CD4-positive, alpha-beta T cell treated with Interleukin-6 for 4 hours (primary cell): ENCODE data around the gene KLHL36.
A peak's percentile ranks its signal among the peaks of the same experiment; 100 is the strongest.

Experiments
- DNase-seq: peaks from one replicate; pipeline ENCODE4 v3.0.0-alpha.2; 2020; ENCODE audit warnings: mixed read lengths

Gene KLHL36

DNA sequence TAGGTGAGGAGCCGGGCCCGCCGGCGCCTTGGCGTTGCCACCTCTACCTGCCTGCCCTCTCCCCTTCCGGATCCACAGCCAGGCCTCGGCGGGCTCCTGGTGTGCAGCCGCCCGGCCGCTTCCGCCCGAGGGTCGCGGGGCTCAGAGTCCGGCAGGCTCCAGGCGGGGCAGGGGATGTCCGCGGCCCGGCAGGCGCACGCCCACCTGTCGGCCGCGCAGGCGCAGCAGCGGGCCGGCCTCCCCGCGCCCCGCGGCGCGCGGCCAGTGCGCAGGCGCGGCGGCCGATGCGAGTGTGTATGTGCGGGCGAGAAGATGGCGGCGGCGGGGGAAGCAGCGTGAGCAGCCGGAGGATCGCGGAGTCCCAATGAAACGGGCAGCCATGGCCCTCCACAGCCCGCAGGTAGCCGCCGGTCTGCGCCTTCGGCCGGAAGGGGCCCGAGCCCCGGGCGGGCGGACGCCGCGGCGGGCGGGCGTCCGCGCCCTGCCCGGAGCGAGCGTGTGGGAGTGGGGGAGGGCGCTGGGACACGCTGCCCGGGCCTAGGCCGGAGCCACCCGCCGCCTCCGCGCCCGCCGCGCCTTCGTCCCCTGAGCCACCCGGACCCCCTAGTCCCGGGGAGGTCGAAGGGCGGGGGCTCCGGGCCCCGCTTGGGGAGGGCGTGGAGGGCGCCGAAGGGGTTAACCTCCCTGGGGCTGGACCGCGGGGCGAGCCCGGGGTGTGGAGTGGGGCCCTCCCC, 51.6 kb downstream of the KLHL36 start, which contains the start of gene USP10:
TSS of gene USP10 (plus strand) at position 289 of the 734 bp plus-strand sequence. CDS start at position 380, 91 bp downstream.
- peak; percentile 86 for DNase-seq

GRCh38 chr16:84700446-84701300, 52.4 kb downstream of the KLHL36 start:
- peak; percentile 48 for DNase-seq

- no peak for DNase-seq
Observed at GRCh38 chr16:84703681-84704080, 55.4 kb downstream of the KLHL36 start.

DNA sequence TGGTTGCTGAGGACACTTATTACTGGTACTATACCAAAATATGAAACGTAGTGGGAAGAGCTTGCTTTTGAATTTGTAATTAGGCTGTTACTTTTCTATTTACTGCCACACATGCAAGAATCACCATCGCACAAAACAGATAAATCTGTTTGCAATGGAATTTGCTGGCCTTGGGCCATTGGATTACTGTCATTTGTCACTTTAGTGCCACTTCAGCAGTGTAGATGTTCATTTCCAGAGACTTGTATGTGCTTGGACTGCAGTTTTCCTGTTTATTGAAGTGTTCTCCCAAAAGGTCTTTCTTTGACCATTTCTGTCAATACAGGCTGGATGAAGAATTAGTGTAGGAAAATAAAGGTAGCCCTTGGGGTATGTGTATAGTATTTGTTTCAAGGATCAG, 55.9 kb downstream of the KLHL36 start:
- DNase-seq: no peak

GRCh38 chr16:84706856-84707255, 58.5 kb downstream of the KLHL36 start:
- no peak for DNase-seq

- no peak for DNase-seq
Observed at GRCh38 chr16:84709609-84710008, 61.3 kb downstream of the KLHL36 start.

DNA sequence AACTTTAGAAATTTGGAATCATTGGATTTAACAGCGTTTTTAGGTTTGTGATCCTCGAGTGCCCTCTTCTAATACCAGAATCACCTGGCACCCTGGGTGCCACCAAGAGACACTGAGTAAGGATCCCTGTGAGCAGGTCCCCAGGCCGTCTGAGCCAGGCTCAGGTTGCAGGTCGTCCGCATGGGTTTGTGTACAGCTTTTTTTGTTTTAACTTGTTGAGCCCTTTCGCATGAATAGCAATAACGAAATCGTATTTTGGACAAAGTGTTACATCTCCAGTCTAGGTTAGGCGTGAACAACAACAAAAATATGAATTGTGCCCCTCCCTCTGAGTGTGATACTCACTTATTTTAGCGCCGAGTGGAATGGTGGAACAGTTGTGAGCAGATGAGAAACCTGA, 62.4 kb downstream of the KLHL36 start:
- no peak for DNase-seq
